GM06990 (cell line): ENCODE results near the gene ZNF410.
"Not testable (repeated sequence)": the region's sequence is repeated elsewhere in the genome, so short reads cannot be mapped to it uniquely, and the experiment has no call there.

Experiments
- DNase-seq: peaks from one replicate; pipeline ENCODE4 v3.0.0-alpha.2; 2011; ENCODE audit not compliant: insufficient read length; ENCODE audit errors: extremely low read depth
- H3K27me3 ChIP-seq: replicated peaks from 2 replicates; pipeline ENCODE4 v1.6.0; 2011; ENCODE audit warnings: low read length; ENCODE audit not compliant: control insufficient read depth, insufficient read depth
- H3K36me3 ChIP-seq: 2 replicates; pipeline ENCODE4 v1.5.1; 2011; ENCODE audit warnings: low read length; ENCODE audit not compliant: control insufficient read depth, insufficient read depth
- H3K4me3 ChIP-seq: replicated peaks from 2 replicates; pipeline ENCODE4 v1.5.1; 2011; ENCODE audit warnings: low read depth, mild to moderate bottlenecking, control low read depth, low read length
- TF ChIP-seq, protein P1 (sequence below): IDR thresholded peaks from 2 replicates; pipeline ENCODE4 v1.5.1; 2011; ENCODE audit warnings: low read length, control low read depth, mild to moderate bottlenecking, inconsistent platforms; ENCODE audit not compliant: insufficient read depth, poor library complexity, severe bottlenecking

Gene ZNF410, protein sequence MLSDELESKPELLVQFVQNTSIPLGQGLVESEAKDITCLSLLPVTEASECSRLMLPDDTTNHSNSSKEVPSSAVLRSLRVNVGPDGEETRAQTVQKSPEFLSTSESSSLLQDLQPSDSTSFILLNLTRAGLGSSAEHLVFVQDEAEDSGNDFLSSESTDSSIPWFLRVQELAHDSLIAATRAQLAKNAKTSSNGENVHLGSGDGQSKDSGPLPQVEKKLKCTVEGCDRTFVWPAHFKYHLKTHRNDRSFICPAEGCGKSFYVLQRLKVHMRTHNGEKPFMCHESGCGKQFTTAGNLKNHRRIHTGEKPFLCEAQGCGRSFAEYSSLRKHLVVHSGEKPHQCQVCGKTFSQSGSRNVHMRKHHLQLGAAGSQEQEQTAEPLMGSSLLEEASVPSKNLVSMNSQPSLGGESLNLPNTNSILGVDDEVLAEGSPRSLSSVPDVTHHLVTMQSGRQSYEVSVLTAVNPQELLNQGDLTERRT

DNA sequence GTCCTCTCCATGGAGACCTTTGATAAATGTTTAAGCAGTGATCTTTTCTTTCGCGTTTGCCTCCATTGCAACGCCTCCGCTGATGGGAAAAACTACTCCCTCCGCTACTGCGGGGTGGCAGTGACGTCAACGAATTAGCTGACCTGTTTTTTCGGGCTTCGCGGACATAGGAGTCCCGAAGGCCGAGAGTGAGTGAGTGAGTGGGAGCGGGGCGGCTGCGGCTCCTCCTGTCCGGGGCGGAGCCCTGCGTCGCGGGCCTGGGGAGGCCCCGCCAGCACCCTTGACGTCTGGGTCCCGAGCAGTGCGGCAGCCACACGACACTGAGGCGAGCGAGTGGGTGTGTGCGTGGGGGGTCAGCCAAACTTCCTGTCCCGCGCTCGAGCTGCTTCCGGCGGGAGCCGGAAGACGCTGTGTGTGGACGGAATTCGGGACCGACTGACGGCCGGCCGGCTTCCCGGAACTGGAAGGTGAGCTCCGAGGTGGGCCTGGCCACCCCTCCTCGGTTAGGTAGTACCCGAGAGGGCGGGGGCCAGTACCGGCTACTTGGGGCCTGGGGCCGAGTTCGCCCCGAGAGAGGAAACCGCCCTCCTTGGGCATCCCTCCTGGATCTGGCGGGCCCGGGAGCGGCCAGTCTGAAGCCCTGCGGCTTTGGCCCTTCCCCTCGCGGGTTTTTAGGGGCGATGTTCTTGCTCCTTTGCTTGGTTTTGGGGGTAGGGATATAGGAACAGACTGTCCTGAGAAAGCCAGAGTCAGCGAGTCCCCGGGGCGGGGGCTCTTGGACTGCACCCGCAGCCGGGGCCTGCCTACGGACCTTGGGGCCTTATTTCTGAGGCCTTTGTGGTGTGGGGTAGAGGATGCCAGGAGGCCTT, at the start of gene ZNF410:
Gene ZNF410 (plus strand): TSS at position 411 of the 869 bp plus-strand sequence. CDS start 5,317 bp downstream, outside the sequence.
- peak within 1 kb of the TSS; percentile 89 for H3K4me3 ChIP-seq
- peak; percentile 96 for DNase-seq

DNA sequence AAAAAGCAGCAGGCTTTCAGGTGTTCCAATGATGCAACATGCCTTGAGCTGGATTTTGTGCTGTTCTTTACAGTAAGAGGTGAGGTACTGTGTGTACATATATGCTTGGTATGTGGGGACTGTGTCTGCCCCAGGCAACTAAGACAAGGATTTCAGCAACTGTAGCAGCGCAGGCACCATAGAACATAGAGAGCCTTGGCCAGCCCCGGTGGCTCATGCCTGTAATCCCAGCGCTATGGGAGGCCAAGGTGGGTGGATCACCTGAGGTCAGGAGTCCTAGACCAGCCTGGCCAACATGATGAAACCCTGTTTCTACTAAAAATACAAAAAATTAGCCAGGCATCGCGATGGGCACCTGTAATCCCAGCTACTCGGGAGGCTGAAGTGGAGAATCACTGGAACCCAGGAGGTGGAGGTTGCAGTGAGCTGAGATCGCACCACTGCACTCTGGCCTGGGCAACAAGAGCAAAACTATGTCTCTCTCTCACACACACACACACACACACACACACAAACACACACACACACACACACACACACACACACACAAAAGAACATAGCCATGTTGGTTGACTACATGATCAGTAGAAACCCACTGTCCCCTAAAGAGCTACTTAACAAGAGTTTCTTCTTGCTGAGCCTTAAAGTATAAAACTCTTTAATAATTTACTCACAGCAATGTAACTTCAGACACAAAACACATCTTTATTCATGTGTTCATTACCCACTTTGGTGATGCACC, 48.2 kb upstream of the ZNF410 start:
- H3K4me3 ChIP-seq, H3K27me3 ChIP-seq, H3K36me3 ChIP-seq, DNase-seq: not testable (repeated sequence)

More for the DNA sequence above, at the start of gene ZNF410:
- Histone ChIP-seq H3K36me3 (no peaks in the 10 kb centered on the region), H3K27me3 (no peaks in the 10 kb centered on the region)
- TF ChIP-seq, protein P1, sequence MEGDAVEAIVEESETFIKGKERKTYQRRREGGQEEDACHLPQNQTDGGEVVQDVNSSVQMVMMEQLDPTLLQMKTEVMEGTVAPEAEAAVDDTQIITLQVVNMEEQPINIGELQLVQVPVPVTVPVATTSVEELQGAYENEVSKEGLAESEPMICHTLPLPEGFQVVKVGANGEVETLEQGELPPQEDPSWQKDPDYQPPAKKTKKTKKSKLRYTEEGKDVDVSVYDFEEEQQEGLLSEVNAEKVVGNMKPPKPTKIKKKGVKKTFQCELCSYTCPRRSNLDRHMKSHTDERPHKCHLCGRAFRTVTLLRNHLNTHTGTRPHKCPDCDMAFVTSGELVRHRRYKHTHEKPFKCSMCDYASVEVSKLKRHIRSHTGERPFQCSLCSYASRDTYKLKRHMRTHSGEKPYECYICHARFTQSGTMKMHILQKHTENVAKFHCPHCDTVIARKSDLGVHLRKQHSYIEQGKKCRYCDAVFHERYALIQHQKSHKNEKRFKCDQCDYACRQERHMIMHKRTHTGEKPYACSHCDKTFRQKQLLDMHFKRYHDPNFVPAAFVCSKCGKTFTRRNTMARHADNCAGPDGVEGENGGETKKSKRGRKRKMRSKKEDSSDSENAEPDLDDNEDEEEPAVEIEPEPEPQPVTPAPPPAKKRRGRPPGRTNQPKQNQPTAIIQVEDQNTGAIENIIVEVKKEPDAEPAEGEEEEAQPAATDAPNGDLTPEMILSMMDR = no peak

DNA sequence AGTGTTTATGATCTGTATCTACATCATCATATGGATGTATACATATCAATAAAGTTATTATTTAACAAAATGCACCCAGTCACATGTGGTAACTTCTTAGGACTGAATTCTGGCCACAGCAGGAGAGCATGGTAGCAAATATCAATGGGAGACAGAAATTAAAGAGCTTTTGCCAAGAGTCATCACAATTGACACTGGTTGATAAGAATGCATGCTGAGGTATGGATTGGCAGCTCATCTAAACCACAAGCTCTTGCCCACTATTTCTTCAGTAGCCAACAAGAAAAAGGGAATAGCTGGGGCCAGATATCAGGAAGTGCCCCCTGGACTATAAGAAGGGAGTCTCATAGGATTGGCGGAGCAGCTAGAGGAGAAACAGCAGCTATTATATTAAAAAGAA, 44.5 kb upstream of the ZNF410 start:
- DNase-seq = no peak
- H3K27me3 ChIP-seq = no peaks in the 10 kb centered on the region
- no peaks in the 10 kb centered on the region for H3K36me3 ChIP-seq
- TF ChIP-seq, protein P1 = no peak
- no peak overlapping the region for H3K4me3 ChIP-seq

DNA sequence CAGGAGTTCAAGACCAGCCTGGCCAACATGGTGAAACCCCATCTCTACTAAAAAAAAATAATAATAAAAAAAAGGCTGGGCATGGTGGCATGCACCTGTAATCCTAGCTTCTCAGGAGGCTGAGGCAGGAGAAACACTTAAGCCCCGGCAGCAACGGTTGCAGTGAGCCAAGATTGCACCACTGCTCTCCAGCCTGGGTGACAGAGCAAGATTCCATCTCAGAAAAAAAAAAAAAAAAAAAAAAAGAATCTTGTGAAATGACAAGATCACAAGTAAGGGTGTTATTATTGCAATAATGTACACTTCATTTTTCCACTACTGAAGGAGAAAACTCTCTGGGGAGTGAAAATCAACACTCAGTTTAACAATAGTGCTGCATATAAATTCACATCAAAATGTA, 43.8 kb upstream of the ZNF410 start:
- Histone ChIP-seq H3K4me3 (no peak overlapping the region), H3K27me3 (no peaks in the 10 kb centered on the region), H3K36me3 (no peaks in the 10 kb centered on the region)
- no peak for DNase-seq
- TF ChIP-seq, protein P1 = no peak

DNA sequence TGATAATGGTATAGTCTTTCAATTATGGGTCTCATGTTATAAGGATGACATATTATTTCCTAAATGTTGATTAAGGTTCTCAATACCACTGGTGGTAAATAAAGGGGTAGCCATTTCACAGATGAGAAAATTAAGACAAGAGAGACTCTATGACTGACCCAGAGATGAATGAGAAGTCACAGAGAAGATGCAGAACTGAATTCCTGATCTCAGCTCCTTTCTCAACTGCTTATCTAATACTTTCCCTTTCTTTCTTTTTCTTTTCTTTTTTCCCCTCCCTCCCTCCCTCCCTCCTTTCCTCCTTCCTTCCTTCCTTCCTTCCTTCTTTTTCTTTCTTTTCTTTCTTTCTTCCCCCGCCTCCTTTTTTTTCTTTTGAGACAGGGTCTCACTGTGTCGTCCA, 43.4 kb upstream of the ZNF410 start:
- TF ChIP-seq, protein P1 = no peak
- no peak overlapping the region for H3K4me3 ChIP-seq
- no peaks in the 10 kb centered on the region for H3K27me3 ChIP-seq

DNA sequence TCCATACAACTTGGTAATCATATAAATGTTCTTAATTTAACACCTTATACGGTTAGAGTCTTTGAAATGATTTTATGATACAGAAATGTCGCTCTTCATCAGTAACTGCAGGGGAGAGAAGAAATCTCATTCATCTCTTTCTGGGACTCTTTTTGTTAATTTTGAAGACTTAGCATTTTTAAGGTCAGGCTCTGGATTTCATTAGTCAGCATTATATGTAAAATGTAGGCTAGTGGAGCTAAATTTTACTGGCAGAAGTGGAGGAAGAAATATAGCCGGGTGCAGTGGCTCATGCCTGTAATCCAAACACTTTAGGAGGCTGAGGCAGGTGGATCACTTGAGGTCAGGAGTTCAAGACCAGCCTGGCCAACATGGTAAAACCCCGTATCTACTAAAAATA, 39.7 kb upstream of the ZNF410 start:
- no peaks in the 10 kb centered on the region for H3K27me3 ChIP-seq
- no peak overlapping the region for H3K4me3 ChIP-seq
- H3K36me3 ChIP-seq = no peaks in the 10 kb centered on the region
- no peak for DNase-seq
- TF ChIP-seq, protein P1 = no peak

More for the DNA sequence above, 43.4 kb upstream of the ZNF410 start:
- DNase-seq = no peak
- no peaks in the 10 kb centered on the region for H3K36me3 ChIP-seq
